MCF 10A (cell line): Measurements from ENCODE around the gene CLSTN2. TPM values are rescaled to one million over a fixed set of nuclear protein-coding genes. Genes with fewer than 3 reads are reported as not detected.

Experiments
- BruUV-seq: library from RNA; stranded (reverse); fragments of 400-500 nt; replicated peaks from 2 replicates; lab custom pipeline; 2021; lab: Mats Ljungman, UMichigan
- CTCF ChIA-PET: fragments of 300-600 bp; sonication (Branson Sonifier 250); formaldehyde crosslinking; extraction: SDS; loops from one replicate; lab custom pipeline; 2021; ENCODE audit warnings: antibody characterized with exemption, inconsistent platforms; lab: Yijun Ruan, JAX
- POLR2A ChIA-PET: fragments of 300-600, 350-650 bp; sonication (Branson Sonifier 250); formaldehyde crosslinking; extraction: SDS; loops from one replicate; lab custom pipeline; 2020; ENCODE audit warnings: antibody characterized with exemption, inconsistent platforms; lab: Yijun Ruan, JAX
- DNase-seq: peaks from one replicate; pipeline ENCODE4 v3.0.0-alpha.2; 2018; ENCODE audit not compliant: unreplicated experiment
- H3K27ac Mint-ChIP-seq: one replicate; pipeline ENCODE4 v1.8.0; 2022; ENCODE audit warnings: mild to moderate bottlenecking, low read depth, mixed read lengths; ENCODE audit not compliant: unreplicated experiment
- H3K27me3 Mint-ChIP-seq: one replicate; pipeline ENCODE4 v1.8.0; 2022; ENCODE audit warnings: mixed read lengths; ENCODE audit not compliant: insufficient read depth, unreplicated experiment
- H3K36me3 Mint-ChIP-seq: one replicate; pipeline ENCODE4 v1.8.0; 2022; ENCODE audit warnings: mild to moderate bottlenecking, moderate library complexity, mixed read lengths; ENCODE audit not compliant: insufficient read depth, unreplicated experiment
- H3K4me1 Mint-ChIP-seq: one replicate; pipeline ENCODE4 v1.8.0; 2022; ENCODE audit warnings: mixed read lengths; ENCODE audit not compliant: insufficient read depth, unreplicated experiment
- H3K4me3 Mint-ChIP-seq: one replicate; pipeline ENCODE4 v1.8.0; 2022; ENCODE audit warnings: mild to moderate bottlenecking, moderate library complexity, mixed read lengths; ENCODE audit not compliant: unreplicated experiment
- H3K9me3 Mint-ChIP-seq: one replicate; pipeline ENCODE4 v1.8.0; 2022; ENCODE audit warnings: mixed read lengths; ENCODE audit not compliant: unreplicated experiment
- intact Hi-C: fragments of 100-400 bp; cut with micrococcal nuclease; formaldehyde crosslinking; loops from 2 replicates; pipeline ENCODE4 v1.14.1; 2022
- total RNA-seq: library from RNA; stranded (reverse); gene quantifications from 2 replicates; pipeline ENCODE4 v1.2.3, GENCODE V29; 2022
- TF ChIP-seq, protein P1 (sequence below): fragments of 200-600 bp; IDR thresholded peaks from one replicate; pipeline ENCODE4 v1.8.0; 2022; ENCODE audit warnings: antibody characterized with exemption, mild to moderate bottlenecking; ENCODE audit not compliant: unreplicated experiment

Gene CLSTN2
- total RNA-seq, 1 experiment from 2014 or later: not detected

DNA sequence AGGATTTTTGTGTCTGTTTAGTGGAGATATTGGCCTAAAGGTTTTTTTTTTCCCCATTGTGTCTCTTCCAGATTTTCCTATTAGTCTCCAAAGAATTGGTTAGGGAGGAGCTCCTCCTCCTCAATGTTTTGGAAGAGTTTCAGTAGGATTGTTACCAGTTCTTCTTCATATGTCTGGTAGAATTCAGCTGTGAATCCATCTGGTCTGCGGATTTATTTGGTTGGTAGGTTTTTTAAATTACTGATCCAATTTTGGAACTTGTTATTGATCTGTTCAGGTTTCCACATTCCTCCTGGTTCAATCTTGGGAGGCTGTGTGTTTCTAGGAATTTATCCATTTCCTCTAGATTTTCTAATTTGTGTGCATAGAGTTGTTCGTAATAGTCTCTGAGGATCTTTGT, 222.2 kb downstream of the CLSTN2 start:
- POLR2A ChIA-PET: no interaction called here
- Mint-ChIP-seq H3K4me3 (no peak overlapping the region), H3K36me3 (no peaks in the 10 kb centered on the region), H3K9me3 (peaks cover 7% of the 10 kb centered on the region), H3K27me3 (no peaks in the 10 kb centered on the region), H3K27ac (no peak overlapping the region), H3K4me1 (no peaks in the 10 kb centered on the region)
- intact Hi-C loops: no loop called here
- no TSS peak for BruUV-seq
- no peak for DNase-seq
- TF ChIP-seq, protein P1, sequence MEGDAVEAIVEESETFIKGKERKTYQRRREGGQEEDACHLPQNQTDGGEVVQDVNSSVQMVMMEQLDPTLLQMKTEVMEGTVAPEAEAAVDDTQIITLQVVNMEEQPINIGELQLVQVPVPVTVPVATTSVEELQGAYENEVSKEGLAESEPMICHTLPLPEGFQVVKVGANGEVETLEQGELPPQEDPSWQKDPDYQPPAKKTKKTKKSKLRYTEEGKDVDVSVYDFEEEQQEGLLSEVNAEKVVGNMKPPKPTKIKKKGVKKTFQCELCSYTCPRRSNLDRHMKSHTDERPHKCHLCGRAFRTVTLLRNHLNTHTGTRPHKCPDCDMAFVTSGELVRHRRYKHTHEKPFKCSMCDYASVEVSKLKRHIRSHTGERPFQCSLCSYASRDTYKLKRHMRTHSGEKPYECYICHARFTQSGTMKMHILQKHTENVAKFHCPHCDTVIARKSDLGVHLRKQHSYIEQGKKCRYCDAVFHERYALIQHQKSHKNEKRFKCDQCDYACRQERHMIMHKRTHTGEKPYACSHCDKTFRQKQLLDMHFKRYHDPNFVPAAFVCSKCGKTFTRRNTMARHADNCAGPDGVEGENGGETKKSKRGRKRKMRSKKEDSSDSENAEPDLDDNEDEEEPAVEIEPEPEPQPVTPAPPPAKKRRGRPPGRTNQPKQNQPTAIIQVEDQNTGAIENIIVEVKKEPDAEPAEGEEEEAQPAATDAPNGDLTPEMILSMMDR: no peak
- CTCF ChIA-PET: no interaction called here

DNA sequence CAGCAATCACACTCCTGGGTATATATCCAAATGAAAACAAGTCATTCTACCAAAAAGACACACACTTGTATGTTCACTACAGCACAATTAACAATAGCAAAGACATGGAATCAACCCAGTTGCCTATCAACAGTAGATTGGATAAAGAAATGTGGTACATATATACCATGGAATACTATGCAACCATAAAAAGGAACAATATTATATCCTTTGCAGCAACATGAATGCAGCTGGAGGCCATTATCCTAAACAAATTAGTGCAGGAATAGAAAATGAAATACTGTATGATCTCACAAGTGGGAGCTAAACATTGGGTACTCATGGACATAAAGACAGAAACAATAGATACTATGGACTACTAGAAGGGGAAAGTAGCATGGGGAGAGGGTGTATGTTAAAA, 224.7 kb downstream of the CLSTN2 start:
- peaks cover 7% of the 10 kb centered on the region for H3K9me3 Mint-ChIP-seq
- H3K4me3 Mint-ChIP-seq: no peak overlapping the region
- H3K4me1 Mint-ChIP-seq: peaks cover under 1% of the 10 kb centered on the region
- H3K27me3 Mint-ChIP-seq: no peaks in the 10 kb centered on the region
- no peak for DNase-seq
- H3K27ac Mint-ChIP-seq: no peak overlapping the region
- POLR2A ChIA-PET: no interaction called here
- intact Hi-C loops: no loop called here
- TF ChIP-seq, protein P1: no peak
- no TSS peak for BruUV-seq
- CTCF ChIA-PET: no interaction called here
- no peaks in the 10 kb centered on the region for H3K36me3 Mint-ChIP-seq

DNA sequence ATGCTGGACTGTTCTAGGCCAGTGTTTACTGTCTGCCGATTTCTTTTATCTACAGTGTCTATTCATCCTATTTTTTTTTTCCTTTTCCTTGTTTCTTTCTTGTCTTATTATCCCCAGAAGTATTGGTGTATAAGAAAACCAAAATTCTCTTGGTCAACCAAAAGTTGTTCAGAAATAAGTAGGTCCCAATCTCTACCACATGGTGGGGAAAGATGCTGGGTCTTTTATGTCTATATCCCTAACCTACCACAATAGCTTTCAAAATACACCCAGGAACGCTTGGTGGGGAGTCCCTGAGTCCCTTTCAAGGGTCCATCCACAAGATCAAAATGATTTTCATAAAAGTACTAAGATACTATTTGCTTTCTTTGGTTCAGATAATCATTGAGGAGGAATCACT, 225.6 kb downstream of the CLSTN2 start:
- no peak overlapping the region for H3K4me3 Mint-ChIP-seq
- no peak overlapping the region for H3K27ac Mint-ChIP-seq

DNA sequence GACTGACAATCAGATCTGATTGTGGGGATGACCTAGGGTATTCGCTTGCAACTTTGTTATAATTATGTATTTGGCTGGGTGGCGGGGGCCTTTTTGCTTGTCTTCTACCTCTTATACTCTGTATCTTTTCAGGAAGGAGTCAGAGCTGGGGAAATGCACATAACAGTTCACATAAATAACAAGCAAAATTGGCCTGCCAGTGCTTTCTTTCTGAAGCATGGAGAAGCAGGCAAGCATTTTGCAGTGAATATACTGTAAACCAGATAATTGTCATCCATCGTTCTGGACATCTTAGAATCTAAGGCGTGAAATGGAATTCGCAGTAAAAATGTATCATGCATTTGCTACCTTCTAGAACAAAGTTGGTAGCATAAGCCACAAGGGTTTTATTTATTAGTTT, 227.6 kb downstream of the CLSTN2 start:
- Mint-ChIP-seq H3K27me3 (no peaks in the 10 kb centered on the region), H3K4me1 (peaks cover 10% of the 10 kb centered on the region), H3K27ac (no peak overlapping the region), H3K9me3 (peaks cover 14% of the 10 kb centered on the region), H3K4me3 (no peak overlapping the region), H3K36me3 (no peaks in the 10 kb centered on the region)
- POLR2A ChIA-PET: interaction anchor here (0.6 kb wide), 1 partner anchor 52 kb away, joined by 3 read pairs; no protein-coding TSS in a partner anchor
- TF ChIP-seq, protein P1: no peak
- intact Hi-C loops: no loop called here
- CTCF ChIA-PET: no interaction called here
- no TSS peak for BruUV-seq
- DNase-seq: no peak

More for the DNA sequence above, 225.6 kb downstream of the CLSTN2 start:
- Mint-ChIP-seq H3K36me3 (no peaks in the 10 kb centered on the region), H3K27me3 (no peaks in the 10 kb centered on the region), H3K9me3 (peaks cover 7% of the 10 kb centered on the region), H3K4me1 (peaks cover 9% of the 10 kb centered on the region)
- intact Hi-C loops: no loop called here
- POLR2A ChIA-PET: no interaction called here
- TF ChIP-seq, protein P1: no peak
- BruUV-seq: no TSS peak
- CTCF ChIA-PET: interaction anchor here (0.7 kb wide), 1 partner anchor 382 kb away, joined by 3 read pairs; no protein-coding TSS in a partner anchor
- no peak for DNase-seq
